Left kidney (tissue), 8 donors: Measurements from ENCODE around the gene FAM221B. TPM values are rescaled to one million over a fixed set of nuclear protein-coding genes. Genes with fewer than 3 reads are reported as not detected.

Experiments
- DNase-seq: peaks from one replicate; pipeline ENCODE4 v3.0.0-alpha.2; 2013
- long read RNA-seq, 8 donors: transcript quantifications; one replicate each; lab custom pipeline, GENCODE V29; 2026
- polyA plus RNA-seq: library from polyadenylated mRNA; unstranded; fragments of 120-200 nt; gene quantifications from one replicate; pipeline ENCODE4 v1.2.1, GENCODE V29; 2013; ENCODE audit not compliant: insufficient read length

The FAM221B gene, protein sequence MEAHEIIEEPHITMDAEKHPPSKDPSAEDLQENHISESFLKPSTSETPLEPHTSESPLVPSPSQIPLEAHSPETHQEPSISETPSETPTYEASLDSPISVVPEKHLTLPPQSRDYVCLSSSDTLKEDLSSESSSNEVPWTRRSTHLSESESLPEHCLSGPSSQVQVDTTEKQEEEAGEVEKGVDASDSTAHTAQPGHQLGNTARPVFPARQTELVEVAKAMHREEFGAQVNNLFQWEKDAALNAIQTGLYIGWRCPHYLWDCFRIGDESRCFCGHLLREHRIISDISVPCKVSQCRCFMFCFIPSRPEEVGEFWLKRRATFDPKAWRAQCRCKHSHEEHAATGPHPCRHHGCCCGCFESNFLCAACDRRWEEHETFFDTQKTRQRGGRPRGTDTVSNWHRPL
- 0.40 TPM for polyA plus RNA-seq
- long read RNA-seq, donor 1: 0 reads
- long read RNA-seq, donor 2: 0 reads
- long read RNA-seq, donor 3: 0 reads
- long read RNA-seq, donor 4: 0 reads
- long read RNA-seq, donor 5: 0 reads
- long read RNA-seq, donor 6: 0 reads
- long read RNA-seq, donor 7: 0 reads
- long read RNA-seq, donor 8: 0 reads

DNA sequence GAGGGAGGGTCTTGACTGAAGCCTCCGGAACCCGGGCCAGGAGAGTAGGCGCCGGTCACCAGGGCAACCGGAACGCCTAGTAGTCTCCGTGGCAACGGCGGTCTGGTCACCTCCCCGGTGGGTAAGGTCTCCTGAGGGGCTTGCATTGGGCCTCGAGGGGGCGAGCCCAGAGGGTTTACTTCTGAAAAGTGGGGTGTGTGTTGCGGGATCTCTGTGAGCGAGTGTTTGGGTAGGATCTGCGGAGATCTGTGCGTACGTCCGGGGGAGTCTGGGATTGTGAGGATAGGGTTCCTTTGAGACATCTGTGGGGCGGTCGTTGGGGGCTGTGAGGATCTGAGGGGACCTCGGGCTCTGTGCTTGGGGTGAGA lies at the start of gene FAM221B:
Gene FAM221B (minus strand): TSS at position 17 of the 368 bp plus-strand sequence. CDS start 2,571 bp downstream, outside the sequence.
- no peak for DNase-seq

DNA sequence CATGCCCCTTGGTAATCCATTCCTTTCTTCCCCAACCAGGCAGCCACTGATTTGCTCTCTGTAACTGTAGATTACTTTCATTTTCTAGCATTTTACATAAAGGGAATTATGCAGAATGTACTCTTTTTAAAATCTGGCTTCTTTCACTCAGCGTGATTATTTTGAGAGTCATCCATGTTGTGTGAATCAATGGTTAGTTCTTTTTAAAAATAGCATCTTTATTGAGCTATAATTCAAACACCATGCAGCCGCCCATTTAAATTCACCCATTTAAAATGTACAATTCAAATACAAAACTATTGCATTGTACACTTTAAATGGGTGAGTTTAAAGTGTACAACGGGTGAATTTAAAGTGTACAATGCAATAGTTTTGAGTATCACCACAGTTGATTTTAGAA lies 44.0 kb upstream of the FAM221B start:
- DNase-seq: no peak

DNA sequence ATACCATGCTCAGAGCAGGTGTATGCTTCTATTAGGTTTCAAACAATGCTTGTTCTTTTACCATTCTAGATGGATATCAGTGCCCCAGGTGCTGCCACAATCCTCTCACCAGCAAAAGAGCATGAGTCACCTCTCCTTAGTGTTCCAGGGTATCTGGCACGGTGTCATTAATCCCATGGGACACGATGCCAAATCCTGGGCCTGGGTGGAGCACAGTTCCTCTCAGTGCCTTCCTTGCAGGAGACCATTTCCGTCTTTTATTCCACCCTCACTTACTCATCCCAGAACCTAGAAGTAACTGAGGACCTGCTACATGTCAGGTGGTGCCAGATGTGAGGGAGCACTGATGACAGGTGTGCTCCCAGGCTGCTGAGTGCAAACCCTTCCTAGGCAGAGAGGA lies 43.0 kb upstream of the FAM221B start:
- no peak for DNase-seq

DNA sequence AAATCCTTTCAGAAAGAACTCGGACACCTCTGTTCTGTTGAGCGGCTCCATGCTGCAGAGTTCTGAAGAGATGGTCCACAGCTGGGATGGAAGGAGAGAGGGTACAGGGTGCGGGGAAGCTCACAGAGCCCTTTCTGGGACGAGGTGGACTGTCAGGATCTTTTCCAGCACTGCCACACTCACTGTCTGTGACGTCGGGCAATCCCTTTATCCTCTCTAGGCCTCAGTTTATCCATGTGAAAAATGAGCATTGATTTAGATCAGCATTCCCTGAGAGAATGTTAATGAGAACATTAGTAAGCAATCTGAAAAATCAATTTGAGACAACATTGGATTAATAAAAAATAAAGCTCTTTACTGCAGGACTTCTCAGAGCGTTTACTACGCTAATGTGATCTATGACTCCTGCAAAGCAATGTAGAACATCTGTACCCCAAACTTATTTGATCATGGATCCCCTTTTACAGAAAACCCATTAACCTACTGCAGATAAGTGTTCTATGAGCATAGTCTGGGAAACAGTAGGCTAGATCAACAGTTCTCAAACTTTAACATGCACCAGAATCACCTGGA lies 41.9 kb upstream of the FAM221B start, which contains the start of gene OR13J1:
Gene OR13J1 (minus strand): TSS at position 51 of the 573 bp plus-strand sequence. CDS start 0 bp downstream, at position 51.
- DNase-seq: no peak

DNA sequence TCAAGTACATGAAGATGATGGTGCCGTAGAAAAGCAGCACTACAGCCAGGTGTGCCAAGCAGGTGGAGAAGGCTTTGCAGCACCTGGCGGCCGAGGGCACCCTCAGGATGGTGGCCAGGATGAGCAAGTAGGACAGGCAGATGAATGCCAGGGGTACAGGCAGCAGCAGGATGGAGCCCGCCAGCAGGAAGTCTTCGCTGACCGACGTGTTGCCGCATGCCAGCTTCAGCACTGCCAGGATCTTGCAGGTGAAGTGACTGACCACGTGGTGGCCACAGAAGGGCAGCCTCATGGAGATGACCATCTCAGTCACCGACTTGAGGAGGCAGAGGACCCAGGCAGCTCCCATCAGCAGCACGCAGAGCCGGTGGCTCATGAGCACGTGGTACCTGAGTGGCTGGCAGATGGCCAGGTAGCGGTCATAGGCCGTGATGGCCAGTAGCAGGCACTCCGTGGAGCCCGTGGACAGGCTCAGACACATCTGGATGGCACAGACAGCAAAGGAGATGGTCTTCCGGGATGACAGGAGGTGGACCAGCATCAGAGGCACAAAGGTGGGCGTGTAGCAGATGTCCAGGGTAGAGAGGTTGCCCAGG lies 41.2 kb upstream of the FAM221B start:
- DNase-seq: no peak

DNA sequence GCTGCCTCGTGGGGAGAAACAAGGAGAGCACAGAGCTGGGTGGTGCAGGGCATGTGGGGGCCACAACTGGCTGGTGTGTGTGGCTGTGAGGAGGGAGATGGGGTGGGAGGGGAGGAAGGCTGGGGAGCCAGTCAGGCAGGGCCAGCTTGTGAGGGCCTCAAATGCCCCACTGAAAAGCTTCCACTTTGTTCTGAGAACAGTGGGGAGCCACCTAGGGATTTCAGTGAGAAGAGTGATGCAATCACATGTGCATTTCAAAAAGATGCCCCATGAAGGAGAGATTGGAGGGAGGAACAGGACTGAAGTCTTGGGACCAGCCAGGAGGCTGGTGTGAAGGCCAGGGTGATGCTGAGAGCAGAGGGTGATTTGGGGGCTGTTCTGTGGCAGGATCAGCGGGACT lies 40.4 kb upstream of the FAM221B start:
- DNase-seq: no peak

DNA sequence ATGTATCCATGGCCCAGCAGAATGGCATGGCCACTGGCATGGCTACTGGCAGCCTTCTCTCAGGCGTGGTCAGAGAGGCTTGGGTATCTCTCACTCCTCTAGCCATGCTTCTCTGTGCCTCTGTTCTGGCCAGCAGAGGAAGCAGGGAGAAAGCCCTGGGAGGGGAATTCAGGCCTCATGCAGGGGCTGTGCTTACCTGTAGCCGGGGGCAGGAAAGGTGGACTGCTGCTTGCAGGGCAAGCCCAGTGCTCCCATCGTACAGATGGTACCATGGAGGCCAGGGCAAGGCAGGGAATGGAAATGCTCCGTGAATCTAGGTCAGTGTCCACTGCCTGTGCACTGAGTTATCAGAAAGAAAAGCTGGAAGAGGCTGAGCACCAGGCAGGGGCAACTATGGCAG lies 39.0 kb upstream of the FAM221B start:
- no peak for DNase-seq

DNA sequence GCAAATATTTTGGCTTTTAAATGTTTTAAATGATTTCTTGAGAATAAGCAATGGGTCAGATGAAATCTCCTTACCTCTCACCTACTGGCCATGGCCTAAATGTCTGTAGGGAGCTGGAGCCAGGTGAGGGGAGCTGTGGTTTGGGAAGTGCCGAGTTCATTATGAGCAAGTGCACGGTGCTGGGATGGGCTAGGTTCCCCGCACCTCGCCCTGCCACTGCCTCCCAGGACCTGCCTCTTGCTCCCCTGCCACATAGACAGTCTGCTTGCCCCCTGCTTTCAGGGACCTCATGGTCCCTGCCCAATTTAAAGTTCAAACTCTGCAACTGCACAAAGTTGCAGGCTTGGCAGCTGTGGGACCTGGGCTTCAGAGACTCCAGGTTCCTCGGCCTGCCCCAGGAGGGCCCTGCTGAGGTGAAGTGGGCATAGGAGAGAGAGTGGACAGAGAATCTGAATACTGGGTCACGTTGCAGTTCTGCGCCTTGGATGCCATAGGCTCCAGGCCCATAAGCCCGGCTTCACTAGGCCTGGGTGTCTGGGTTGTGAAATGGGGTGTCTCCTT lies 36.2 kb upstream of the FAM221B start:
- no peak for DNase-seq

DNA sequence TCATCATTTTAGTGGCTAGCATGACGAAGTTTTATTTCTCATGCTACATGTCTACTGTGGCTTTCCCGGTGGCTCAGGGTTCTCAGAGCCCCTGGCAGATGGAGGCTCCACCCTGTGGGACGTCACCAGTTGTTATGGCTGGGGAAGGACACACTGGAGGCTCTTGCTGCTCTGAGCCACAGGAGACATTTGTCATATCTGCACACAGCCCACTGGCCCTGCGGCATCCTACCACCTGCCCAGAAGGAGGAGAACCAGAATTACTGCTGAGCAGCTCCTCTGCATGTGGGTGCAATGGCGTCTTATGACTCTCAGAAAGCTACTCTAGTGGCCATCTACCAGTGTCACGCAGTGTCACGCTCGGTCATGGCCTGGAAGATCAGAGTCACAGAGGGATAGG lies 35.1 kb upstream of the FAM221B start:
- DNase-seq: no peak

DNA sequence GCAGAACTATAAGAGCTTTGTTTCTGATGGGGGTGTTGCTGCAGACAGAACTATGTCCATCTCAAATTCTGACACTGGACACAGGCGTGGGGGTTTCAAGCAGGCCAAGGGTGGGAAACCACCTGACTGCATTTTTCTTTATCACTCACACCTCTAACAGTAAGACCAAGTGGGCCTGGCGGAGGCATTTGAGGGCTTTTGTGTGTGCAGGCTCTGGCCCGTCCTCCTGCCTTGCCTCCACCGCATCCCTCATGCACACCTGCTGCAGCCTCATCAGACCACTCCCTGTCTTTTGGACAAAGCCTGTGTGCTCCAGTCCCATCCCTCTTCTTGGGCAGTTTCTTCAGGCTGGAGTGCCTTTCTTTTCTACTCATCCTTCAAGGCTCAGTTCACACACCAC lies 33.8 kb upstream of the FAM221B start:
- no peak for DNase-seq

DNA sequence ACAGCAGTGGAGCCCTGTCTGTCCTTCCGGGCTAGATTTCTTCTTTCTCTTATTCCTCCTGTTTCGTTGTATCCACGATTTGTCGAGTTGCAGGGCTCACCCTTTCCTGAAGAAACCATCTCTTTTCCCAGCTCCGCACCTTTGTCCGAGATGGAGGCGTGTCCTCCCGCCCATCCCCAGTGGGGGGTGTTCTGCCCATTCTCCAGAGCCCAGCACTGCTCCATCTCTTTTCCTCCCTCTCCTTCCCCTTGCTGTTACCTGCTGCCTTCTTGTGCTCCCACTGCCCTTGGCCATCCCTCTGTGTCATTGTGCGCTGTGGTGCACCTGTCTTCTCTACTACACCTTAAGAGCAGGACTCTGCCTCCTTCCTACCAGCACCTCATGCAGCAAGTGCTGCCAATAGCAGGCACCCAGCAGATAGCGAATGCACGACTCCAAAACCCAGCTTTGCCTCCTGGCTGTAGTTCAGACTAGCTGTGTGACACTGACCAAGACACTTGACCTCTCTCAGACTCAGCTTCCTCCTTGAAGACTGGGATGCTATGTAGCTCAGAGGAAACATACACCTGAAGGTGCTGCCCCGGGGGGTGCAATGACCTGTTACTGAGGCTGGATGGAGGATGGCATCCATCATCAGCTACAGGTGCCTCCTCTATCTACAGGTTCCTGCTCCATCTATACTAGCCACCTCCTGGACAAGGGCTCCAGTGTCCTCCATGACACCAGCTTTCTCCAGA lies 32.8 kb upstream of the FAM221B start:
- no peak for DNase-seq

DNA sequence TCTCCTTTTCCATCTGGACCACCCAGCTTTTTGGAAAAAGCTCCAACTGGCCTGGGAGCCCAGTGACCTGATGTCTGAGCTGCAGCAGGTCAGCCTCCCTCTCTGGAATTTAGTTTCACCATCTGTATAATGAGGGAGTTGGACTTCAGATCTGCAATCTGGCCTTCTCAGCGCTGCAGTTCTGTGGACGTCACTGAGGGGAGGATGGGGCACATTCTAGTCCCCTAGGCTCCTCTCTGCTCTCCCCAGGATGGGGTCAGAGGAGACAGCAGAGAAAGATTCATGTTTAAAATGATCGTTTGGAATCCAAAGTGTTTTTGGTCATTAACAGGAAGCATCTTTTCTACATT lies 31.4 kb upstream of the FAM221B start:
- DNase-seq: no peak

DNA sequence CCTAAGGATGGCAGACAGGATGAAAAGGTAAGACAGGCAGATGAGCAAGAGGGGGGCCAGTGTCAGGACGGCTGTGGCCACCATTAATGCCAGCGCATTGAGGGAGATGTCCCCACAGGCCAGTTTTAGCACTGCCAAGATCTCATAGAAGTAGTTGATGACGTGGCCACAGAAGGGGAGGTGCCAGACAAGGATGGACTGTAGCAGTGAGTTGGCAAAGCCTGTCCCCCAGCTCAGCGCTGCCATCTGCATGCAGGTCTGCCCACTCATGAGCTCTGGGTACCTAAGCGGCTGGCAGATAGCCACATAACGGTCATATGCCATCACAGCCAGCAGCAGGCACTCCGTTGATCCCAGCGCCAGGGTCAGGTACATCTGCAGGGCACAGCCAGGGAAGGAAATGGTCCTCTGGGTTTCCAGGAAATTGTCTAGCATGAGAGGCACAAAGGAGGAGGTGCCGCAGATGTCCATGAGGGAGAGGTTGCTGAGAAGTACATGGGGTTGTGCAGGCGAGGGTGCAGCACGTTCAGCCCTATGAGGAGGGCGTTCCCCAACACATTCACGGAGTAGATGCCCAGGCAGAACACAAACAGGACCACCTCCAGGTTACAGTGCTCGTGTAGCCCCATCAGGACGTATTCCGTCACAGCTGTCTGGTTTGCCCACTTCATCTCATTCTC lies 30.9 kb upstream of the FAM221B start:
- no peak for DNase-seq

DNA sequence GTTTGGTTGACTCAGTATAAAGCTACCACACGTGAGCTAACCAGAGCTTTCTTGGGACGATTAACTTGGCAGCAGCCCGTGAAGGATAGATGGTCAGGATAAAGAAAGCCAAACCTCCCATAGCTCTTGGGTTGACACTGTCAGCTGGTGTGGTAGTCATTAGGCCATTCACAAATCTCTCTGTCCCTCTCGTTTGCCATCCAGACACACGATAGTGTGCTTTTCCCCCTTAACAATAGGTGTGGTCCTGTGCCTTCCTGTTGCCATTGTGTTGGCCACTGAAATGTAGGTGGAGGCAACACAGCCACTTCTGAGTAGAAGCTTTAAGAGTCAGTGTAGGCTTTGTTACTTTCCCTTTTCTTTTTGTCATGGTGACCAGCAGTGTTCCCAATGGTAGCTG lies 29.9 kb upstream of the FAM221B start:
- no peak for DNase-seq

DNA sequence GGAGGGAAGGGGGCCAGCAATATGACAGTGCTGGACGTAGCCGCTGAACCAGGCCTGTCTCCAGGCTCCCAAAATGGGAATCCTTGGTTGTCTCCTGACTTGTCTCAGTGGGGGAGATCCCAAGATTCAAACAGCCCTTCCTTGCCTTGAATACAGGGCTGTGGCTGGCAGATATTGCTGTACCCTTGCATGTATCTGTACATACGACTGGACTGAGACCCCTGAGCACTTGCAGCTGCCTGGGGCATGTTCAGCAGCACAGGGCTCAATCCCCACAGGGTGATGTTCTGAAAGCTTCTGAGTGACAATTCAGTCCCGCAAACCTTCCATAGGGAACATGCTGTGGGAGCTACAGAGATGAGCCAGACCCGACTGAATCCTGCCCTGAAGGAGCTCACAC lies 28.4 kb upstream of the FAM221B start:
- DNase-seq: no peak

DNA sequence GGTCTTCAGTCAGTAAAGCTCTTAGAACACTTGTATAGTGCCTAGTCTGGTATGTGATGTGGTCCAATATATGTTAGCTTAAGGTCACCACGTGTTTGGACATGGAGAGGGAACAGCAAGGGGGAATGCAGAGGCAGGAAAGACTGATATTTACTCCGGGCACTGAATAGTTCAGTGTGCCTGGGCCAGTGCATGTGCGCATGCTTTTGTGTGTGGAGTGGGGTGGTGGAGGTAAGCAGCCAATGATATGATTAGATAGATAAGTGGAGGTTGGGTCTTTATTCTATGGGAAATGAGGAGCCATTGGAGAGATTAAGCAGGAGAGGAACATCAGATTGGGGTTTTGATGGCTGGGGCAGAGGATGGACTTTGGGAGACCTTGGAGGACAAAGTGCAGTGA lies 27.7 kb upstream of the FAM221B start:
- no peak for DNase-seq

DNA sequence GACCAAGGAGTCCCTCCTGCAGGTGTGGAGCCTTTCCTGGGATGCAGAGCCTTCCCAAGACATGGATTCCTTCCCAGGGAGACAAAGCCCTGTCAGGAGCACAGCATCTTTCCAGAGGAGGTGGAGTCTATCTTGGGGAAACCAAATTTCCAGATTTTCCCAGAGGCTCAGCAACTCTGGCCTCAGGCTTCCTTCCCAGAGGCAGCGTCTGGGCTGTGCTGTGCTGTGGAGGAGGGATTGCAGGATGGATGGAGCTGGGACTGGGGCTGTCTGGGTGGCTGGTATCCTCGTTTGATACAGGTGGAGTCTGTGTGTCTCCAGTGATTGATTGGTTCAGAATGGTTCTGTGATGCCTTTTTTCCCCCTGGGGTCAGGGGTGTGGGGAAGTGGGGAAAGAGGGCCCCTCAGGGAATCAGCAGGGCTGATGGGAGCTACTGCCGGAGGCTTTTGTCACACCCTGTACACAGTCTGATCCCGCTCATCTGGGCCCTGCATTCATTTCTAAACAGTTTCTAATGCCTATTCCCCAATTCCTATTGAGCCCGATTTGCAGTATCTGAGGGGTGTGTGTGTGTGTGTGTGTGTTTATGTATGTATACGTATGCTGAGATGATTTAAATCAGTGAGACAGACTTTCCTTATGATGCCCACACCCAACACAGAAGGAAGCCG lies 25.7 kb upstream of the FAM221B start:
- DNase-seq: no peak

DNA sequence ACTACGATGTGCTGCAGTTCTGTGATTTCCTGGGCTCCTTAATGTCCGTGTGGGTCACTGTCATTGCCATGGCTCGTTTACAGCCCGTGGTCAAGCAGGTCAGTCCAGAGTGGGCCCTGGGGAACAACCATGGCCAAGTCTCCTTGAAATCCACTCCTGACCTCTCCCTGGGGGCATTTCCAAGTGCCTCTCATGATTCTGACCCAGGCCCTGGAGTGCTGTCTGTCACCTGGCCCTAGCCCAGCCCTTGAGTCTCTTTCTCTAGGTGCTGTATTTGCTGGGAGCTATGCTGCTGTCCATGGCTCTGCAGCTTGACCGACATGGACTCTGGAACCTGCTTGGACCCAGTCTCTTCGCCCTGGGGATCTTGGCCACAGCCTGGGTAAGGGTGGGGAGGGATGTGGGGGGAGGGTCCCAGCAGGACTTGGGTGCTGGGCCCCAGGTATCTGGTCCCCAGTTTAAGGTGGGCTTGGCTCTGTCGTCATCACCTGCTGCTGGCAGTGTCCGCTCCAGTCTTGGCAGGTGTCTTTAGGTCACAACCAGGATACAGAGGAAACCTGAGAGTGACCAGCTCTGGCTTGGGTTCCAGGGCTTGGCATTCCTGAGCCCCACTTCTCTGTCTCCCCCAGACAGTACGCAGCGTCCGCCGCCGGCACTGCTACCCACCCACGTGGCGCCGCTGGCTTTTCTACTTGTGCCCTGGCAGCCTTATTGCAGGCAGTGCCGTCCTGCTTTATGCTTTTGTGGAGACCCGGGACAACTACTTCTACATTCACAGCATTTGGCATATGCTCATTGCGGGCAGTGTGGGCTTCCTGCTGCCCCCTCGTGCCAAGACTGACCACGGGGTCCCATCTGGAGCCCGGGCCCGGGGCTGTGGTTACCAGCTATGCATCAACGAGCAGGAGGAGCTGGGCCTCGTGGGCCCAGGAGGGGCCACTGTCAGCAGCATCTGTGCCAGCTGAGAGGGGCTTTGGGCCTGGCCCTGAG lies 24.6 kb upstream of the FAM221B start:
- DNase-seq: no peak

DNA sequence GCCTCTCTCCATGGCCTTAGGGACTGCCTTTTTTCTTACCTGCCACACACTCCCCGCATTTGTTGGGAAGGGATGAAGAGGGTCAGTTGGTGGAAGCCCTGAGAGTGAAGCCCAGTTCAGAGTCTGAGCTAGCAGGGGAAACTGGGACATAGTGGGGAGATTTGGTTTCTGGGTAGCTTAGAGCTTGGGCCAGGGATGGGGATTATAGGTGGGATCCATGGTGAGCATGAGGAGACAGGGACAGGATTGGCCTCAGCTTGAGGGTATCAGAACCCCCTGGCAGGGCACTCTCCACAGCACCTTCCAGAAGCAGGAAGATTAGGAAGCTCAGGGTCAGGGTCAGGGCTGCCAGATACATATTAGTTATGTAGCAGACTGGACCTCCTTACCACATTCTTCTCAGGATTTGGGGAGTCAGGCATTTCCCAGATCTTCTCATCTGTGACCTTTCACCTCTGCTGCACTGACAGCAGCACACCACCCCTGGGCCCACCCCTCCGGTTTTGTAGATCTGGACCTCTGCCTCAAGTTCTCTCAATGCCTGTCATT lies 23.8 kb upstream of the FAM221B start:
- no peak for DNase-seq
